Panc1 (cell line): ENCODE measurements around the gene NDC1. TPM values are rescaled to one million over a fixed set of nuclear protein-coding genes. Genes with fewer than 3 reads are reported as not detected.

ENCODE experiments used
- ATAC-seq: fragments of 200-7000 bp; cut with Tn5 transposase; 2 replicates; pipeline ENCODE4 v1.9.1; 2020; ENCODE audit warnings: mild to moderate bottlenecking, moderate library complexity
- BruUV-seq: library from RNA; stranded (reverse); fragments of 400-500 nt; replicated peaks from 2 replicates; lab custom pipeline; 2021; lab: Mats Ljungman, UMichigan
- CTCF ChIA-PET: fragments of 300-600 bp; sonication (Branson Sonifier 250); formaldehyde crosslinking; loops from one replicate; lab custom pipeline; 2022; ENCODE audit warnings: antibody characterized with exemption; lab: Charles Lee
- POLR2A ChIA-PET: fragments of 300-600 bp; sonication (Branson Sonifier 250); formaldehyde crosslinking; loops from one replicate; lab custom pipeline; 2022; ENCODE audit warnings: antibody characterized with exemption; lab: Charles Lee
- DNase-seq: peaks from one replicate; pipeline ENCODE4 v3.0.0-alpha.2; 2010; ENCODE audit warnings: low read depth, low spot score
- H3K27ac ChIP-seq: 2 replicates; pipeline ENCODE4 v1.5.1; 2011; ENCODE audit warnings: mild to moderate bottlenecking, low read length, inconsistent platforms
- H3K27me3 ChIP-seq: fragments of 200-500 bp; sonication (Bioruptor generic); 2 replicates; pipeline ENCODE4 v1.6.0; 2014; ENCODE audit warnings: low read length, inconsistent platforms; ENCODE audit not compliant: control insufficient read depth, insufficient read depth
- H3K36me3 ChIP-seq: fragments of 200-500 bp; sonication (Bioruptor generic); 2 replicates; pipeline ENCODE4 v1.5.1; 2014; ENCODE audit warnings: inconsistent platforms, mild to moderate bottlenecking, low read length, moderate library complexity; ENCODE audit not compliant: control insufficient read depth, insufficient read depth
- H3K4me1 ChIP-seq: 2 replicates; pipeline ENCODE4 v1.5.1; 2011; ENCODE audit warnings: inconsistent platforms, mild to moderate bottlenecking, low read length, moderate library complexity; ENCODE audit not compliant: control insufficient read depth, insufficient read depth
- H3K4me3 ChIP-seq, 2 experiments: 2 replicates each; pipeline ENCODE4 v1.5.1; 2011 to 2012; ENCODE audit warnings: low read depth in 2 of 2, low read length in 2 of 2, mild to moderate bottlenecking in 2 of 2, inconsistent platforms in 1 of 2, moderate library complexity in 1 of 2
- H3K9me3 ChIP-seq: fragments of 200-500 bp; sonication (Bioruptor generic); 2 replicates; pipeline ENCODE4 v1.5.1; 2014; ENCODE audit warnings: low read depth, mild to moderate bottlenecking, inconsistent platforms, low read length, moderate library complexity; ENCODE audit not compliant: control insufficient read depth, insufficient read depth
- CTCF ChIP-seq: fragments of 450-650 bp; IDR thresholded peaks from 2 replicates; pipeline ENCODE4 v1.5.1; 2017; ENCODE audit warnings: mild to moderate bottlenecking
- POLR2AphosphoS5 ChIP-seq: IDR thresholded peaks from 2 replicates; pipeline ENCODE4 v1.6.1; 2012; ENCODE audit warnings: mild to moderate bottlenecking, low read depth, low read length, moderate library complexity
- REST ChIP-seq, 2 experiments: IDR thresholded peaks; 2 replicates each; pipeline ENCODE4 v1.6.1; 2011 to 2012; ENCODE audit warnings: low read depth in 2 of 2, control low read depth in 1 of 2, low read length in 1 of 2, mild to moderate bottlenecking in 1 of 2, moderate library complexity in 1 of 2; ENCODE audit not compliant: insufficient read depth in 1 of 2
- SIN3A ChIP-seq: IDR thresholded peaks from 2 replicates; pipeline ENCODE4 v1.6.1; 2012; ENCODE audit warnings: low read depth, mild to moderate bottlenecking, low read length, moderate library complexity, borderline replicate concordance; ENCODE audit not compliant: insufficient read depth
- TCF7L2 ChIP-seq: IDR thresholded peaks from 2 replicates; pipeline ENCODE4 v1.6.1; 2011; ENCODE audit warnings: mild to moderate bottlenecking, low read depth, low read length, inconsistent platforms
- in situ Hi-C: cut with HindIII; loops from 2 replicates; pipeline ENCODE4 v1.10.0; 2016; ENCODE audit warnings: low sequenced_read_pairs, low pct_unique_long_range_greater_than_20kb
- intact Hi-C: fragments of 100-400 bp; cut with micrococcal nuclease; formaldehyde crosslinking; loops from one replicate; pipeline ENCODE4 v1.10.0; 2022; ENCODE audit not compliant: unreplicated experiment
- total RNA-seq: library from RNA; stranded (reverse); gene quantifications from one replicate; pipeline ENCODE4 v1.2.1, GENCODE V29; 2021; ENCODE audit not compliant: unreplicated experiment

The NDC1 gene
- total RNA-seq, 1 experiment from 2014 or later, result 44.4 TPM

- BruUV-seq, result no TSS peak
- H3K36me3 ChIP-seq, result no peaks in the 10 kb centered on the region
- TF ChIP-seq SIN3A, result no peak
- peak; percentile 31; the same call in 1 of the 2 replicates for TF ChIP-seq CTCF
- H3K4me3 ChIP-seq, result no peak overlapping the region
- no peaks in the 10 kb centered on the region for H3K9me3 ChIP-seq
- ChIA-PET POLR2A (no interaction called here), CTCF (no interaction called here)
- no peak for ATAC-seq
- in situ Hi-C loops, result no loop called here
- intact Hi-C loops, result no loop called here
- H3K27ac ChIP-seq, result no peak overlapping the region
- no peak for DNase-seq
- H3K4me1 ChIP-seq, result no peaks in the 10 kb centered on the region; the same call in 1 of the 2 replicates
- H3K27me3 ChIP-seq, result no peaks in the 10 kb centered on the region
Observed at GRCh38 chr1:53718443-53718842, 119.7 kb downstream of the NDC1 start.

- no peak for DNase-seq
- Histone ChIP-seq H3K36me3 (no peaks in the 10 kb centered on the region), H3K27me3 (no peaks in the 10 kb centered on the region), H3K4me3 (no peak overlapping the region), H3K4me1 (no peaks in the 10 kb centered on the region; the same call in 1 of the 2 replicates), H3K27ac (no peak overlapping the region), H3K9me3 (no peaks in the 10 kb centered on the region)
- ChIA-PET POLR2A (no interaction called here), CTCF (interaction anchor here (0.6 kb wide), 1 partner anchor 285 kb away, joined by 16 read pairs; no protein-coding TSS in a partner anchor)
- in situ Hi-C loops (no loop called here), intact Hi-C loops (no loop called here)
- ATAC-seq, result no peak
- TF ChIP-seq REST (IDR thresholded peaks at IDR 0.05; ENCODE audit: insufficient read depth in 1 of 2, low read depth in 2 of 2, low read length in 1 of 2), result no peak
- TF ChIP-seq TCF7L2, result no peak
- TF ChIP-seq SIN3A, result no peak
- no peak for TF ChIP-seq CTCF
- TF ChIP-seq POLR2AphosphoS5, result no peak
- BruUV-seq, result no TSS peak
Observed at GRCh38 chr1:53717025-53717804, 120.9 kb downstream of the NDC1 start.
